NCI-H524 treated with DMSO at 0.1 percent for 48 hours (cell line): Measurements from ENCODE around the gene FUCA1.
"Not testable (repeated sequence)": the region's sequence is repeated elsewhere in the genome, so short reads cannot be mapped to it uniquely, and the experiment has no call there.

Source experiments
- DNase-seq: peaks from one replicate; lab custom pipeline; 2025; lab: John Stamatoyannopoulos, UW

Gene FUCA1

DNA sequence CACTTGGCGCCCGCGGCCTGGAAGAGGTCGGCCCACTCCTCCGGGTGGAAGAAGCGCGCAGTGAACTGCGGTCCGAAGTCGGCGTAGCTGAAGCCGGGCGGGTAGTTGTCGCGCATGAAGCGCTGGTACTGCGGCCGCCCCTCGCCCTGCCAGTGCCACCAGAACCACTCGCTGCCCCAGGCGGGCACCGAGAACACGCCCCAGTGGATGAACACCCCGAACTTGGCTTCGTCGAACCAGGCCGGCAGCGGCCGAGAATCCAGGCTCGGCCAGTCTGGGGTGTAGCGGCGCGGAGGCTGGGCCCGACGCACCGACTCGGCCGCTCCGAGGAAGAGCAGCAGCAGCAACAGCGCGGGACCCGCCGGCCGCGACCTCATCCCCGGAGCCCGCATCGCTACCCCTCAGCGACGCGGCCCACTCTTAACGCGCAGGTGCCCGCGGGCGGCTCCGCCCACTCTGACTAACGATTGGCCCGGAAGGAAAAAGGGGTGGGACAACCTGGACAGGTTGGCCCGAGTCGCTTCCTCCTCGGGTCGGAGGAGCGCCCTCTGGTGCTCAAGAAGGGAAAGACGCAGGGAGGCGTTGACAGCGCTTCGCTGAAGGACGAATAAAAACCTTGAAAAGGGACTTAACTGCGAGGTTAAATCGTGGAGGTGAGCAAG lies at the start of gene FUCA1:
FUCA1 (minus strand) TSS at position 396 of the 662 bp plus-strand sequence; CDS start at position 392, 4 bp downstream.
- peak; percentile 73 for DNase-seq

DNA sequence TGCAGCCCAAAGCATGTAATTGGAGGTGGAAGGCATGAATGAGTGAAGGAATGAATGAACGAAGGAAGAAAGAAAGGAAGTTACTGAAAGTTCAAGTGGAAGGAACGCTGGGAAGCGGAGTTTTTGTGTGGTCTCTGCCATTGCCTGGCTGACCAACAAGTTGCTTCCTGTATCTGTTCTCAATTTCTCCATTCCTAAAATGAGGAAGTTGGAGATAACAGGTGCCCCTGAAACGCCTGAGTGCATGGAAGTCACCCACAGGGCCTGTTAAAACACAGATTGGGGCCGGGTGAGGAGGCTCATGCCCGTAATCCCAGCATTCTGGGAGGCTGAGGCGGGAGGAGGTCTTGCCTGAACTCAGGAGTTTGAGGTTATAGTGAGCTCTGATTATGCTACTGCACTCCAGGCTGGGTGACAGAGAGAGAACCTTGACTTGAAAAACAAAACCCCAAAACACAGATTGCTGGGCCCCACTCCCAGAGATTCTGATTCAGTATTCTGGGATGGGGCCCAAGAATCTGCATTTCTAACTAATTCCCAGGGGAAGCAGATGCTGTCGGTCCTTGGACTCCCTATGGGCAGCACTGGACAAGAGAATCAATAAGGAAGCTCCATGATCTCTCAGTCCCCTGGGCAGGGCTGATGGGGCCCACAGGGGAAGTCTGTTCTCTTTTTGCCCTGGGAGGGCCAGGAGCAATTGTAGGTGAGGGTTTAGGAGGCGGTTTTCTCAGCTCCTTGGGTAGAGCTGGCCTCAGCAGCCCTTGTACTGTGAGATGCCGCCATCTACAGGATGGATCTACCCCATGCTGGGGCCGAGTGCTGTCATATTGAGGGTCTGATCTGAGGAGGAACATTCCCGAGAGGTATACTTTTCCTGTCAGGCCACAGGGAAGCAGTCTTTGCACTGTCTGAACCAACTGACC lies 48.4 kb upstream of the FUCA1 start:
- peak; percentile 31 for DNase-seq

DNA sequence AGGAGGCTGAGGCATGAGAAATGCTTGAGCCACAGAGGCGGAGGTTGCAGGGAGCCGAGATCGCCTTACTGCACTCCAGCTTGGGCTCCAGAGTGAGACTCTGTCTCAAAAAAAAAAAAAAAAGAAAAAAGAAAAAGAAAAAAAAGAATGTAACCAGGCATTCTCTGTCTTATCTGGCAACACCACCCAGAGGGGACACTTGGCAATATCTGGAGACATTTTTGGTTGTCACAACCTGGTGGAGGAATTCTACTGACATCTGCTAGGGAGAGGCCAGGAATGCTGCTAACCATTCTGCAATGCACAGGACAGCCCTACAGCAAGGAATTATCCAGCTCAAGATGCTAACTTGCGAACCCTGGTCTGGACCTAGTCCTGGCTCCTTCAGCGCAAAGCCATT lies 47.4 kb upstream of the FUCA1 start:
- DNase-seq, result no peak

DNA sequence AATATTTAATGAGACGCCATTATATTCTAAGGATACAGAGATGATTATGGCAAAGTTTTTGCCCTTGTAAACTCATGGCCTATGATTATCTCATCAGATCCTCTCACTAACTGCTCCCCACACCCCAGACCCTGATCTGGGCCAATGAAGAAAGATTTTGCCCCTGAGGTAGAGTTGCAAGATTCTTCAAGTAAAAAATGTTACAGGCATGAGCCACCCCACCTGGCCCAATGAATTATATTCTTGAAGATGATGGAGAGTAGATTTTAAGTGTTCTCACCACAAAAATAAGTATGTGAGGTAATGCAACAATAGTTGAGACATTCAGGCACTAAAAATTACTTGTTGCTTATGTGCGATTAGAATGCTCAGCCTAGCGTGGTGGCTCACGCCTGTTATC lies 46.8 kb upstream of the FUCA1 start:
- no peak for DNase-seq

DNA sequence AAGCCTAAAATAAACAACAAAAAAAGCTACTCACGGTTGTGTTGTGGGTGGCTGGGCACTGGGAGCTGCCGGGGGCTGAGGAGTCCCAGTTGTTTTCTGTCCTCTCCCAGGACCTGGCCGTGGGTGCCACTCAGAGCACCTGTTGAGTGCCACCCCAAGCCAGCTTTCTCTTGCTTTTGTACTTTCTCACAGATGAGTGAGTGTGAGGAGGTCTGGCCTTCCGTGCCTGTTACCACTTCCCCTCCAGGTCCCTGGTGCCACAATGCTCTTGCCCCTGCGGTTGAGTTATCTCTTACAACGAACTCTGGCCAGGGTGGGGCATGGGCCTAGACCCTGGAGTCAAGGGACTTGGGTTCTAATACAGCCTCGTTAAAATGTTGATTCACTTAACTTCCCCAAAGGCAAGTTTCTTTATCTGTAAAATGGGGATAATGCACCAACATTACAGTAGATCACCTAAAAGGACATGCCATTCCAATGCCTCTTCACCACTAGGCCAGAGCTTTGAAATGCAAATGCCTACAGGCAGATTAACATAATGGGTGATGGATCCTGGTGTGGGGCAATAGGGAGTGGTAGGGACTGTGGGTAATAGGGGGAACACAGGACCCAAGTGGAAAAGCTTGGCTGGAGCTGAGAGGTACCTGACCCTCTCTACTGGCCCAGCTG lies 45.3 kb upstream of the FUCA1 start, which contains the start of gene CNR2:
CNR2 (minus strand) TSS at position 151 of the 669 bp plus-strand sequence. CDS start 37,745 bp downstream, outside the sequence.
- no peak for DNase-seq

DNA sequence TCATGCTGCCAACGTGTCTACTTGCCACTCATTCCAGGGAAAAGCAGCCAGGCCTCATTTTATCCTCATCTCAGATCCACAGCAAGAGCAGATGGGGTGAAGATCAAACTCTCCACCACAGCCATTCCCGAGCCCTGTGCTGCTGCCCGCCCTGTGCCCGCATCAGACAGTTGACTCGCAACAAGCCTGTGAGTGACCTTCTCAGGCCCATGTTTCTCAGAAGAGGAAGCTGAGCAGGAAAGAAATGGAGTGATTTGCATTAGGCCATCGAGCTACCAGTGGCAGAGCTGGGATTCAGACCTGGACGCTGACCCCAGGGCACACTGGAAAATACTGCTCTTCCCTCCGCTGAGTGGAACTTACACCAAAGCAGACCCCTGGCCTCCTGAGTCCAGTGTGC lies 43.8 kb upstream of the FUCA1 start:
- DNase-seq, result no peak

- no peak for DNase-seq
Measured at GRCh38 chr1:23910553-23911246, 42.6 kb upstream of the FUCA1 start.

- no peak for DNase-seq
Measured at GRCh38 chr1:23910144-23910543, 42.1 kb upstream of the FUCA1 start.

GRCh38 chr1:23909412-23909811 lies 41.3 kb upstream of the FUCA1 start:
- DNase-seq, result no peak

- DNase-seq, result no peak
Measured at GRCh38 chr1:23908453-23909341, 40.6 kb upstream of the FUCA1 start.

DNA sequence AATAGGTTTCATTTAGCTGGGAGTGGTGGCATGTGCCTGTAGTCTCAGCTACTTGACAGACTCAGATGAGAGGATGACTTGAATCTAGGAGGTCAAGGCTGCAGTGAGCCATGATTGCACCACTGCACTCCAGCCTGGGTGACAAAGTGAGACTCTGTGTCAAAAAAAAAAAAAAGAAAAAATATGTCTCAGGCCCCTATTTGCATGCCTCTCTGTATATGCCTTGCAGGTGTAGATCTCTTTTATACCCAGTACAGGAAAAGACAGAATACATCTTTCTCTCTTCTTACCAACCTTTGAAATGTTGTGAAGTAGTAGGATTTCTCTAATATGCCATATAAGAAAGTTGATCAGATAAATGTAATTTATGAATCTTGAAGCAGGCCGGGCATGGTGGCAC lies 38.6 kb upstream of the FUCA1 start:
- no peak for DNase-seq

- DNase-seq, result no peak
Measured at GRCh38 chr1:23905461-23906025, 37.5 kb upstream of the FUCA1 start.

DNA sequence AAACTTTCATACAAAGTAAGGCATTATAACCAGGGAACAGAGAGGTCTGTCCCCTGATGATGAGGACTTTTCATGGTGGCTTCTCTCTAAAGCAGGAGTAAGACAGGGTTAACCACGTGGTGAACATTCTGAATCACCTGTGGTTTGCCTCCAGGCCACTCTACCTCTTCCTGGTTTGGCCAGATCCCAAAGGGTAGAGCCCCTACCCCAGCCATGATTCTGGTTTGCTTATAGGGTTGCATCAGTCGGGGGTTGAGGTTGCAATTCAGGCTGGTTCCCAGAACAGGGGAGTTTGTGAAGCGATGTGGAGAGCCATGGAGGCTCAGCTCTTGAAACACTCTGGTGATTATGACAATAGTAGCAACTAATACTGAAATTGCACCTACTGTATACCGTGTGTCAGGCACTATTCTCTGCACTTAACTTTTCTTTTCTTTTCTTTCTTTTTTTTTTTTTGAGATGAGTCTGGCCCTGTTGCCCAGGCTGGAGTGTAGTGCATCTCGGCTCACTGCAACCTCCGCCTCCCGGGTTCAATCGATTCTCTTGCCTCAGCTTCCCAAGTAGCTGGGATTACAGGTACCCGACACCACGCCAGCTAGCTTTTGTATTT lies 36.8 kb upstream of the FUCA1 start:
- no peak for DNase-seq

GRCh38 chr1:23903754-23904153 lies 35.7 kb upstream of the FUCA1 start:
- no peak for DNase-seq

GRCh38 chr1:23902321-23903278 lies 34.5 kb upstream of the FUCA1 start:
- no peak for DNase-seq

DNA sequence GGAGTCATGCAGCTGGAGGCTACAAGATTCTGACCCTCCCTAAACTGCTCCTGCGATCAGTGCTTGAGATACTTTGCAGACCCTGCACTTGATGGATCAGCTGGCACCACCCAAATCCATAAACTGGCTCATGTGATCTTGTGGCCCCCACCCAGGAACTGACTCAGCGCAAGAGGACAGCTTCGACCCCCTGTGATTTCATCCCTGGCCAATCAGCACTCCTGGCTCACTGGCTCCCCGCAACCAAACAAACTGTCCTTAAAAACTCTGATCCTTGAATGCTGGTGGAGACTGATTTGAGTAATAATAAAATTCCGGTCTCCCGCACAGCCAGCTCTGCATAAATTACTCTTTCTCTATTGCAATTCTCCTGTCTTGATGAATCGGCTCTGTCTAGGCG lies 31.9 kb upstream of the FUCA1 start:
- DNase-seq, result not testable (repeated sequence)

DNA sequence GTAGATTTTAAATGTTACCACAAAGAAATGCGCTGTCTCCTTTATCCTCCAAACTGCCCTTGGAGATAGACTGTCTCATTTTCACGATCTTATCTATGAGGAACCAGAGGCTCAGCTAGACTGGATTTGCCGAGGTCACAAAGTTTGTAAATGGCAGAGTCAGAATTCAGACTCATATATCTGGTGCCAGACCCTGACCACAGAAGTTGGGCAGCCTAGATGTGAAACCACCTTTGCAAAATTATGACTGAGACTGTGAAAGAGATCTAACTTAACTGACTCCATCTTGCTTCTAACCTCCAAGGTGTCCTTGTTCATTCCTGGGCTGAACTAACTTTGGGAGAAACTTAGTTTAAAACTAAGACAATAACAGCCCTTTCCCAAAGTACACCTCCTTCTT lies 31.0 kb upstream of the FUCA1 start:
- no peak for DNase-seq

DNA sequence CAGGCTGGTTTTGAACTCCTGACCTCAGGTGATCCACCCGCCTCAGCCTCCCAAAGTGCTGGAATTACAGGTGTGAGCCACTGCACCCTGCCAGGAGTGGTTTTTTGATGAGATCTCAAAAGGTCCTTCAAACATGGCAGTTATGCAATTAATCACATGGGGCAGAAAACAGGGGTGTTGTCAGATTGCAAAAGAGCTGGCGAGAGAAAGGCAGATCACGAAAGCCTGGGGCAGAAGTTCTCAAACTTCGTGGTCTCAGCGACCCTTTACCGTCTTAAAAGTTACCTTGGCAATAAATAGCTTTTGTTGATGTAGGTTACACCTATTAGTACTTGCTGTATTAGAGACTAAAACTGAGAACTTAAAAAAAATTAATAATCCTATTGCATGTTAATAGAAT lies 29.0 kb upstream of the FUCA1 start:
- no peak for DNase-seq

- no peak for DNase-seq
Measured at GRCh38 chr1:23896491-23896890, 28.4 kb upstream of the FUCA1 start.
